ENCODE data around the gene MRPS16.

Gene MRPS16

DNA sequence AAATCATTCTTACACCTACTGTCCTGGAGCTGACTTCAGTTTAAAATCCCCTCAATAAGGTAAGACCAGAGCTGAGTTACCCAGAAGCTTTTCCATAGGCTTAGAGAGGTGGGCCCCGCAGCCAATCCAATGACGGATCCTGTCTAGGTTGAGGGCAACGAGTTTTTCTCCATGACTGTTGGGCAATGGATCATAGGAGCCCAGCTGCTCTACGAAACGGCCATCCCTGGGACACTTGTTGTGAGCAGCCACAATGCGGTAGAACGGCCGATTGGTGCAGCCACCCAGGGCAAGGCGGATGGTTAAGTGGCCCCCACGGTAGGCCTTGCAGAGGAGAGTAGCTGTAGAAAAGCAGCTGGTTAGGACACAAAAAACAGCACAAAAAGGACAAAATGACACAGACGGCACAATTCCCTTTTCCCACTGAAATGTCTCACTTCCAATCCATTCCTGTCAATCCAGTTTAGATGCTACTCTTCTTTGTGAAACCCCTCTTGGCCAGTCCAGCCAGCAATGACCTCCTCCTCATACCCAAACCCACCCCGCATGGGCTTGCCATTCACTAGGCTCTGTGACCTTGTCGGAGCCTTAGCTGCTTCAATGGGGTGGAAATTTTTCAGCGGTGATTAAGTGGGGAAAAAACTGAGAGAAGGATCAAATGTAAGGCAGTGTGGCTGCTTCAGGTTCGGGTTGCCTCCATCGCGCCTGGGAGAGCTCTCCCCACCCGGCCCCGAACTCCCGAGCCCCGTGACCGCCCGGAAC is 580 bp downstream of the MRPS16 start:
- ChIA-PET POLR2A (interaction anchor here (0.5 to 1.3 kb wide), 4 partner anchors 10 to 291 kb away, joined by 3 to 4 read pairs (median 4); partner anchors contain the start of gene ANXA7), CTCF (interaction anchor here (0.8 to 4.3 kb wide), 8 partner anchors 10 to 395 kb away, joined by 3 to 15 read pairs (median 4); no protein-coding TSS in a partner anchor)
- Histone ChIP-seq H3K27ac (ENCODE audit: insufficient read depth in 1 of 2, low read depth in 1 of 2, low read length in 2 of 2, poor library complexity in 1 of 2, severe bottlenecking in 2 of 2) (peak overlapping the region; percentile 95 to 97), H3K4me1 (ENCODE audit: control extremely low read depth in 1 of 4, control insufficient read depth in 4 of 4, insufficient read depth in 4 of 4, low read length in 3 of 4) (peaks cover 19 to 40% (median 30%) of the 10 kb centered on the region in 4 experiments), H3K4me3 (ENCODE audit: control insufficient read depth in 1 of 7, extremely low read depth in 1 of 7, insufficient read depth in 4 of 7, low read depth in 2 of 7, low read length in 6 of 7) (peak overlapping the region; percentile 88 to 99 (median 98)), H3K36me3 (ENCODE audit: control insufficient read depth in 4 of 4, insufficient read depth in 4 of 4, low read length in 3 of 4) (peaks cover 0 to 19% (median 10%) of the 10 kb centered on the region in 4 experiments), H3K9me3 (ENCODE audit: control extremely low read depth in 1 of 5, control insufficient read depth in 4 of 5, insufficient read depth in 2 of 5, low read depth in 1 of 5, low read length in 4 of 5) (no peaks in the 10 kb centered on the region), H3K27me3 (replicated peaks in 2 of 5; ENCODE audit: control insufficient read depth in 4 of 5, insufficient read depth in 5 of 5, low read length in 4 of 5) (no peaks in the 10 kb centered on the region)
- WGBS (ENCODE audit: insufficient coverage) = 27% methylated on average over 20 of the region's 23 CpGs
- peak in 1 of 3 donors; percentile 12 for DNase-seq

DNA sequence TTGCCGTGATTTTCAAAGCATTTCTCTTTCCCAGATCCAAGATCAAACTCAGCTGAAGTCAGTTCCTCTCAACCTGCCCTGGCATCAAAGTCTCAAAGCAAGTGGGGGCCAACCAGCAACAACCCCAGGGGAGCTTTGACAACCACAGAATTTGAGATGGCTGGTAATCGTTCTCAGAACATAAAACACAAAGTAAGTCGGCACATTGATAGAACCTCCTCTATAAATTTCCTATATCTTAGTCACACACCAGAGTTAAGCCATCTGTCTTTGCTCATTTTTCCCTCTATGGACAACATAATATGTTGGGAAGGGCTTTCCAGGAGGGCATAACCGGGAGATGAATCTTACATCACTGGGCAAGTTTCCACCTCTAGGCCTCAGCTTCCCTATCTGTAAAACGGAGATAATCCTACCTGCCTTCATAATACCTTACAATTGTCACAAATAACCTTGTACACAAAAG is 4.2 kb downstream of the MRPS16 start:
- peaks cover 0 to 41% (median 14%) of the 10 kb centered on the region in 4 experiments for H3K36me3 ChIP-seq (ENCODE audit: control insufficient read depth in 4 of 4, insufficient read depth in 4 of 4, low read length in 3 of 4)
- WGBS (ENCODE audit: insufficient coverage) = 93% methylated on average over 3 of the region's 5 CpGs
- POLR2A ChIA-PET = no interaction called here
- peak overlapping the region in 1 of 7 experiments; percentile 96 for H3K4me3 ChIP-seq (ENCODE audit: control insufficient read depth in 1 of 7, extremely low read depth in 1 of 7, insufficient read depth in 4 of 7, low read depth in 2 of 7, low read length in 6 of 7)
- peaks cover 35 to 66% (median 52%) of the 10 kb centered on the region in 4 experiments for H3K4me1 ChIP-seq (ENCODE audit: control extremely low read depth in 1 of 4, control insufficient read depth in 4 of 4, insufficient read depth in 4 of 4, low read length in 3 of 4)
- CTCF ChIA-PET = interaction anchor here (1.0 kb wide), 1 partner anchor 93 kb away, joined by 3 read pairs; no protein-coding TSS in a partner anchor
- no peaks in the 10 kb centered on the region for H3K9me3 ChIP-seq (ENCODE audit: control extremely low read depth in 1 of 5, control insufficient read depth in 4 of 5, insufficient read depth in 2 of 5, low read depth in 1 of 5, low read length in 4 of 5)
- H3K27me3 ChIP-seq (replicated peaks in 2 of 5; ENCODE audit: control insufficient read depth in 4 of 5, insufficient read depth in 5 of 5, low read length in 4 of 5) = no peaks in the 10 kb centered on the region
- H3K27ac ChIP-seq (ENCODE audit: insufficient read depth in 1 of 2, low read depth in 1 of 2, low read length in 2 of 2, poor library complexity in 1 of 2, severe bottlenecking in 2 of 2) = peak overlapping the region in 1 of 2 experiments; percentile 88
- DNase-seq = no peak

DNA sequence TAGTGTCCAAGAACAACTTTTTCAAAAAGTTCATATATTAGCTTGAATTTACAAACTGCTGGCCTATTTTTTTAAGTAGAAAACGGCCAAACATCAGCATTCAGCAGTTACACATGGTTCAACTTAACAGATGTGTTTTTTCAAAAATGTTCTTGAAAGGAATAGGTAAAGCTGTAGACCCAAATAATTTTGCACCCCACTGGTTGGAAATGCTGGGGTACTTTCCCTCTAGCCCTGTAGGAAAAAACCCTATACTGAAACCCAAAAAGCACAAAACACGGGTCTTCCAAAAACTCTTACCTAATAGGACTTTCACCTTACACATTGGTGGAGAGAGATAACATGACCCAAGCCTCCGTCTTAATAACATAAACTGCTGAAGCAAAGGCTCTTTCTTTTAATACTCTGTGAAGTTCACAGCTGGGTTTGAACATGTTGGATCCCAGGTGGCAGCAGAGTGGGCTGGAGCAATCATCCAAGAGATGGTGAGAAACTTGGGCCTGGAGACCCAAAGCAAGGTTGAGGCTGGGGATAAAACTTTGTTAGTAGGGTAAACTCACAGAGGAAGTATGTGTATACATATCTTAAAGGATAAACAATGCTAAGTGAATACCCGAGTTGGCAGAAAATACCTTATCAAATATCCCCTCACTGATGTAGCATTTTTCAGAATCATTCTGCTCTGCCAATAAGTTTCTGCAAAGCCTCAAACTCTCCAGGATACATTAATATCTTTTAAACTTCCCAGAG is 4.8 kb downstream of the MRPS16 start:
- ChIA-PET CTCF (interaction anchor here (1.0 to 2.2 kb wide), 3 partner anchors 13 to 94 kb away, joined by 3 to 7 read pairs (median 3); no protein-coding TSS in a partner anchor), POLR2A (no interaction called here)
- peak in 1 of 3 donors; percentile 21 for DNase-seq
- Histone ChIP-seq H3K36me3 (ENCODE audit: control insufficient read depth in 4 of 4, insufficient read depth in 4 of 4, low read length in 3 of 4) (peaks cover 0 to 47% (median 16%) of the 10 kb centered on the region in 4 experiments), H3K4me1 (ENCODE audit: control extremely low read depth in 1 of 4, control insufficient read depth in 4 of 4, insufficient read depth in 4 of 4, low read length in 3 of 4) (peaks cover 33 to 63% (median 50%) of the 10 kb centered on the region in 4 experiments), H3K27ac (ENCODE audit: insufficient read depth in 1 of 2, low read depth in 1 of 2, low read length in 2 of 2, poor library complexity in 1 of 2, severe bottlenecking in 2 of 2) (peak overlapping the region; percentile 68 to 88), H3K9me3 (ENCODE audit: control extremely low read depth in 1 of 5, control insufficient read depth in 4 of 5, insufficient read depth in 2 of 5, low read depth in 1 of 5, low read length in 4 of 5) (no peaks in the 10 kb centered on the region), H3K4me3 (ENCODE audit: control insufficient read depth in 1 of 7, extremely low read depth in 1 of 7, insufficient read depth in 4 of 7, low read depth in 2 of 7, low read length in 6 of 7) (peak overlapping the region in 6 of 7 experiments; percentile 89 to 97 (median 92)), H3K27me3 (replicated peaks in 2 of 5; ENCODE audit: control insufficient read depth in 4 of 5, insufficient read depth in 5 of 5, low read length in 4 of 5) (no peaks in the 10 kb centered on the region)
- 96% methylated on average over 3 of the region's 4 CpGs for WGBS (ENCODE audit: insufficient coverage)

DNA sequence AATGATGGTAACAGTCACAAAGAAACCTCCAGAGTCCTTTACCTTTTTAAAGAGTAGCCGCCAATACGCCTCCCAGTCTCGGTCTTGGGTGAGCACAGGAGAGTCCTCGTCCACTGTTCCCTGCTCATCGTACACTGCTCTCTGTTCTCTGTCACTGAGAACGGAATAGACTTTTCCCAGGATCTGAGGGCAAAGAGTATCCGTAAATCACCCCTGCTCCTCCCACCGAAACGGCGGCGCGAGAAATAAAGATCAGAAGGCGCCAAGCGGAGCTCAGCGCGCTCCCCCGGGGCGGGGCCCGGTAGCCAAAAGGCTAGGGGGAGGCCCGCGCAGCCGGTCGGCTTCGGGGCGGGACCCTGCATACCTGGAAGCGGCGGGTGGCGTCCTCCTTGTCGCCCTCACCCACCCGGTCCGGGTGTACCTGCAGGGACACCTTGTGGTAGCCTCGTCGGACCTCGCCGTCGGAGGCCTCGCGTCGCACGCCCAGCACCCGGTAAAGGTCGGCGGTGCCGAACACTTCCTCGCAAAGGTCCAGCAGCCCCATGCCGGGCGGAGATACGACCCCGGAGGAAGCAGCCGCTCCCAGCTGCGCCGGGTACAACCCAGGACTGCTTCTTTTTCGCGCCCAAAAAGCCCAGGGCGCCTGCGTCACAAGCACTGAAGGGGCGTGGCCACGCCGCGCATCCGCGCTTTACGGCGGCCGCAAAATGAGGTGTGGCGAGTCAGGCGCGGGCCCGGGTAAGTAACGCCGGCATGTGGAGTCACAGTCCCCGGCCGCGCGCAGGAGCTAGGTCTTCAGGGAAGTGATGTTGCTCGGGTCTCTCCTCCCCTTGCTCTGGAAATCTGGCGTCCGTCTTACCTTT is 5.6 kb downstream of the MRPS16 start, which contains the start of gene DNAJC9:
Gene DNAJC9 (minus strand): TSS at position 610 of the 863 bp plus-strand sequence. CDS start 66 bp downstream, at position 544.
- Histone ChIP-seq H3K27ac (ENCODE audit: insufficient read depth in 1 of 2, low read depth in 1 of 2, low read length in 2 of 2, poor library complexity in 1 of 2, severe bottlenecking in 2 of 2) (peak within 1 kb of the TSS; percentile 68 to 88), H3K4me3 (ENCODE audit: control insufficient read depth in 1 of 7, extremely low read depth in 1 of 7, insufficient read depth in 4 of 7, low read depth in 2 of 7, low read length in 6 of 7) (peak within 1 kb of the TSS; percentile 74 to 97 (median 91)), H3K4me1 (ENCODE audit: control extremely low read depth in 1 of 4, control insufficient read depth in 4 of 4, insufficient read depth in 4 of 4, low read length in 3 of 4) (peaks cover 33 to 60% (median 46%) of the 10 kb centered on the region in 4 experiments), H3K27me3 (replicated peaks in 2 of 5; ENCODE audit: control insufficient read depth in 4 of 5, insufficient read depth in 5 of 5, low read length in 4 of 5) (no peaks in the 10 kb centered on the region), H3K9me3 (ENCODE audit: control extremely low read depth in 1 of 5, control insufficient read depth in 4 of 5, insufficient read depth in 2 of 5, low read depth in 1 of 5, low read length in 4 of 5) (no peaks in the 10 kb centered on the region), H3K36me3 (ENCODE audit: control insufficient read depth in 4 of 4, insufficient read depth in 4 of 4, low read length in 3 of 4) (peaks cover 0 to 55% (median 19%) of the 10 kb centered on the region in 4 experiments)
- POLR2A ChIA-PET = interaction anchor here (0.5 to 0.6 kb wide), 2 partner anchors 207 to 559 kb away, joined by 3 to 4 read pairs; no protein-coding TSS in a partner anchor
- 0% methylated on average over 71 of the region's 78 CpGs for WGBS (ENCODE audit: insufficient coverage)
- DNase-seq = peak; percentile 95 to 97 (median 97)
- CTCF ChIA-PET = interaction anchor here (1.2 to 2.2 kb wide), 2 partner anchors 12 to 14 kb away, joined by 3 to 7 read pairs; no protein-coding TSS in a partner anchor

DNA sequence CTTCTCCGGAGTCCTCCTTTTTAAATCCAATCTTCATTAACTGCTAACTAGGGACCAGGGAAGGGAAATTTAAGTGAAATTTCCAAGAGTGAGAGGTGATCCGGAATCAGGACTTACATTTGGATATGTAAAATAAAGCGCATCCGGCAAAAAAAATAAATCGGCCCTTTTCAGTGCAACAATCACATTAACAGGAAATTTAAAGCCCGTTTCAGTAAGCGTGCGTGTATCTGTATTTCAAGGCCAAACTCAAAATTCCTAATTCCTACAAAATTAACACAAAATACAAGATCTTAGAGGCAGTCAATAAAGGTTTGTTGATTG is 6.2 kb downstream of the MRPS16 start:
- Histone ChIP-seq H3K9me3 (ENCODE audit: control extremely low read depth in 1 of 5, control insufficient read depth in 4 of 5, insufficient read depth in 2 of 5, low read depth in 1 of 5, low read length in 4 of 5) (no peaks in the 10 kb centered on the region), H3K4me1 (ENCODE audit: control extremely low read depth in 1 of 4, control insufficient read depth in 4 of 4, insufficient read depth in 4 of 4, low read length in 3 of 4) (peaks cover 31 to 55% (median 42%) of the 10 kb centered on the region in 4 experiments), H3K4me3 (ENCODE audit: control insufficient read depth in 1 of 7, extremely low read depth in 1 of 7, insufficient read depth in 4 of 7, low read depth in 2 of 7, low read length in 6 of 7) (peak overlapping the region; percentile 74 to 97 (median 91)), H3K27ac (ENCODE audit: insufficient read depth in 1 of 2, low read depth in 1 of 2, low read length in 2 of 2, poor library complexity in 1 of 2, severe bottlenecking in 2 of 2) (peak overlapping the region; percentile 68 to 88), H3K36me3 (ENCODE audit: control insufficient read depth in 4 of 4, insufficient read depth in 4 of 4, low read length in 3 of 4) (peaks cover 3 to 61% (median 21%) of the 10 kb centered on the region in 4 experiments), H3K27me3 (replicated peaks in 2 of 5; ENCODE audit: control insufficient read depth in 4 of 5, insufficient read depth in 5 of 5, low read length in 4 of 5) (no peaks in the 10 kb centered on the region)
- ChIA-PET CTCF (interaction anchor here (1.2 to 2.2 kb wide), 2 partner anchors 12 to 14 kb away, joined by 3 to 7 read pairs; no protein-coding TSS in a partner anchor), POLR2A (interaction anchor here (0.5 kb wide), 1 partner anchor 206 kb away, joined by 4 read pairs; no protein-coding TSS in a partner anchor)
- no peak for DNase-seq
- 0% methylated on average over 1 of the region's 8 CpGs for WGBS (ENCODE audit: insufficient coverage)

Data from common myeloid progenitor, CD34-positive (primary cell).